Measurements from ENCODE around the gene DNER. TPM values are rescaled to one million over a fixed set of nuclear protein-coding genes. Genes with fewer than 3 reads are reported as not detected.
"Not testable (repeated sequence)": the region's sequence is repeated elsewhere in the genome, so short reads cannot be mapped to it uniquely, and the experiment has no call there.

The DNER gene
- total RNA-seq, 1 donor = not detected

GRCh38 chr2:229511524-229511923, 202.8 kb downstream of the DNER start:
- no peak for DNase-seq (ENCODE audit: low read depth in 2 of 3, low spot score in 2 of 3)

DNA sequence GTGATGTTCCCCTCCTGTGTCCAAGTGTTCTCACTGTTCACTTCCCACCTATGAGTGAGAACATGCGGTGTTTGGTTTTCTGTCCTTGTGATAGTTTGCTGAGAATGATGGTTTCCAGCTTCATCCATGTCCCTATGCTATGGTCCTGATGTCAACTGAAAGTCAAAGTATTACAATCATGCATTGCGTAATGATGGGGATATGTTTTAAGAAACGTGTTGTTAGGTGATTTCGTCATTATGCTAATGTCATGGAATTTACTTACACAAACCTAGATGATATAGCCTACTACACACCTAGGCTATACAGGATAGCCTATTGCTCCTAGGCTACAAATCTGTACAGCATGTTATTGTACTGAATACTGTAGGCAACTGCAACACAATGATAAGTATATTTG, 207.7 kb downstream of the DNER start:
- DNase-seq (ENCODE audit: low read depth in 2 of 3, low spot score in 2 of 3) = not testable (repeated sequence)

DNA sequence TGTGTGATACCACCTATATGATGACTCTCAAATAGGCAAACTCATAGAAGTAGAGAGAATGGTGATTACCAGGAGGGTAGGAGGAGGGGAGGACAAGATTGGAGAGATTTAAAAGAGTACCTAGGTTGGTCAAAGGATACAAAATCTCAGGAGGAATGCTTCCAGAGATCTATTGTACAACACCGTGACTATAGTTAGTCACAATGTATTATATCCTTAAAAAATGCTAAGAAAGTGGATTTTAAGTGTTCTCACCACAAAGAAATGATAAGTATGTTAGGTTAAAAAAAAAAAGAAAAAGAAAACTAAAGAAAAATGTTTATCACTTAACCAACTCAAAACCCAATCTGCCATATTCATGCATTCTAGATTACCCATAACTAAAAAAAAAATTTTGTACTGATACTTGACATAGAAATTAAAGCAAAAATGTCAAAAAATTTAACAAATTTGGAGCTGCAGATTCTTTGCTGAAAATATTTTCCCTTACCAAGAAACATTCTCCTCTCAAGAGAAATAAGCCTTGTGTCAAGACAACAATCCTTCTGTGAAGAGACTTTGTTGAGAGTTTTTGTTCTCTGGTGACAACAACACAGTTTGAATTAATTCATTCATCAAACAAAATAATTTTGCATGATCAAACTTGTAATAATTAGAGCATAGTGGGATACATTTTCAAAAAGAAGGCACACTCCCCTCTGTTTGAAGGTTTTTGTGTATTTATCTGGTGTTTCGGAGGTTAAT, 213.1 kb downstream of the DNER start:
- DNase-seq (ENCODE audit: low read depth in 2 of 3, low spot score in 2 of 3) = no peak

GRCh38 chr2:229492034-229492433, 222.3 kb downstream of the DNER start:
- no peak for DNase-seq (ENCODE audit: low read depth in 2 of 3, low spot score in 2 of 3)

- no peak for DNase-seq (ENCODE audit: low read depth in 2 of 3, low spot score in 2 of 3)
Observed at GRCh38 chr2:229490167-229490566, 224.2 kb downstream of the DNER start.

- no peak for DNase-seq (ENCODE audit: low read depth in 2 of 3, low spot score in 2 of 3)
Observed at GRCh38 chr2:229489016-229489415, 225.3 kb downstream of the DNER start.

- DNase-seq (ENCODE audit: low read depth in 2 of 3, low spot score in 2 of 3) = no peak
Observed at GRCh38 chr2:229488232-229488631, 226.1 kb downstream of the DNER start.

DNA sequence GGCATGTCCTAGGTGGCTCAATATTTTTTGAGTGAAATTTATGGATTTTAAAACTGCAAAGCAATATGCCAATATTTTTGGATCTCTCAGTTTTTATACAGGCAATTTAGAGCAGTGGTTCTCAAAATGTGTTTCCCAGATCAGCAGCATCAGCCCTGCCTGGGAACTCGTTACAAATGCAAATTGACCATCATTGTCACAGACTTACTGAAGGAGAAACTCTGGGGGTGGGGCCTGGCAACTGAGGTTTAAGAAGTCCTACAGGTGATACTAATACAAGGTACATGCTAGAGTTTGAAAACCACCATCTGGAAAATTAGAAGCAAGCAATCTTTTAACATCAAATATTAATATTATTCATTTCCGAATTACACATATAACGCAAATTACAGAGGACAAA, 227.7 kb downstream of the DNER start:
- DNase-seq (ENCODE audit: low read depth in 2 of 3, low spot score in 2 of 3) = no peak

GRCh38 chr2:229485857-229486256, 228.5 kb downstream of the DNER start:
- DNase-seq (ENCODE audit: low read depth in 2 of 3, low spot score in 2 of 3) = no peak

- no peak for DNase-seq (ENCODE audit: low read depth in 2 of 3, low spot score in 2 of 3)
Observed at GRCh38 chr2:229477269-229477755, 237.0 kb downstream of the DNER start.

- DNase-seq (ENCODE audit: low read depth in 2 of 3, low spot score in 2 of 3) = no peak
Observed at GRCh38 chr2:229475778-229476177, 238.6 kb downstream of the DNER start.

GRCh38 chr2:229474125-229474524, 240.2 kb downstream of the DNER start:
- DNase-seq (ENCODE audit: low read depth in 2 of 3, low spot score in 2 of 3) = no peak

DNA sequence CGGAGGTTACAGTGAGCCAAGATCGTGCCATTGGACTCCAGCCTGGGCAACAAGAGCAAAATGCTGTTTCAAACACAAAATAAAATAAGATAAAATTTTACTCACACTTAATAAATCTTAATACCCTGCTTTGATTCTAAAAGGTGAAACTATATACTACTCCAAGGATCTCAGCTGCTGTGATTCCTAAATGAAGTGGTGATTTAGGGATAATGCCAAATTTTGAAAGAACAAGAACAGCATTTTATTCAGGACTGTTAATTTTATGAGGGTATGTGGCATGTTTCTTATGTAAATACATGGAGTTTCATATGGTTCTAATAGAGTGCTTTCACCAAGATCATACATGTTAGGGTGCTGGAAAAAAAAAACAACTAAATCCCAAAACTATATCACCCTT, 243.6 kb downstream of the DNER start:
- no peak for DNase-seq (ENCODE audit: low read depth in 2 of 3, low spot score in 2 of 3)

GRCh38 chr2:229467783-229468182, 246.6 kb downstream of the DNER start:
- no peak for DNase-seq (ENCODE audit: low read depth in 2 of 3, low spot score in 2 of 3)

DNA sequence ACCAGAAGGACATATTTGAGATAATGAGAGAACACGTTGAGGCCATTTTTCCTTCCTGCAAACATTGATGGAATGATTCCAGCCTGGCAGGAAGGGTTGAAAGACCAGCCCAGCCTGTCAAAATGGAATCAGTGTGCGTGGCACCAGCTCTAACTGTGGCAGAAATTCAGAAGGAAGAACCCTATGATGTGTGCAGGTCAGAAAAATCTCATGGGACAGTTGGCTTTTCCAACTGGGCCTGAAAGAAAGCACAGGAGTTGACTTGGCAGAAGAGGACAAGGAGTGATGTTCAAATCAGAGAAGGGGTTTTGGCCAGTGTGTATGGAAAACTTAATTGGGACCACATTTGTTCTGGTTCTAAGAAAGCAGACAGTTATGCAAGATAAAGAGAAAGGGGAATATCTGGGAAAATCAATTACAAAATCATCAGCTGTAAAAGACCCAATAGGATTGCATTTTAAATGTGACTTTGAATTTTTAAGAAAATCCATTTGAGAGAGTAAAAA, 250.5 kb downstream of the DNER start:
- DNase-seq (ENCODE audit: low read depth in 2 of 3, low spot score in 2 of 3) = no peak

DNA sequence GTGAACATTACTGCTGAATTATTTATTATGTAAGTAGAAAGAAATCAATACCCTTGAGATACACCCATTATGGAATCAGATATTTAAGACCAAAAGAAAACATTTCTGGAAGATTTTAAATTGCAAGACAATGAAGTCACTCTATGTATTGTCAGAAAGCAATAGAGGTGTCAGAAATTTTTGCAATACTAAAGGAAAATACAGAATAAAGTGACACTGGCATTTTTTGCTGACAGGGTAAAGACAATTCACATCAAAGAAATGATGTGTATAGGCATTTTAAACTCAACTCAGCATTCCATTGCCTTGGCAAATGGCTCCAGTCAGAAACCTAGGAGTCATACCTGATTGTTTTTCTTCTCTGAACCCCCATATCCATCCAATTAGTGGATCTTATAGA, 252.2 kb downstream of the DNER start:
- DNase-seq (ENCODE audit: low read depth in 2 of 3, low spot score in 2 of 3) = no peak

- DNase-seq (ENCODE audit: low read depth in 2 of 3, low spot score in 2 of 3) = no peak
Observed at GRCh38 chr2:229456091-229456490, 258.3 kb downstream of the DNER start.

- no peak for DNase-seq (ENCODE audit: low read depth in 2 of 3, low spot score in 2 of 3)
Observed at GRCh38 chr2:229454934-229455631, 259.3 kb downstream of the DNER start.

GRCh38 chr2:229453230-229453629, 261.1 kb downstream of the DNER start:
- DNase-seq (ENCODE audit: low read depth in 2 of 3, low spot score in 2 of 3) = no peak

DNA sequence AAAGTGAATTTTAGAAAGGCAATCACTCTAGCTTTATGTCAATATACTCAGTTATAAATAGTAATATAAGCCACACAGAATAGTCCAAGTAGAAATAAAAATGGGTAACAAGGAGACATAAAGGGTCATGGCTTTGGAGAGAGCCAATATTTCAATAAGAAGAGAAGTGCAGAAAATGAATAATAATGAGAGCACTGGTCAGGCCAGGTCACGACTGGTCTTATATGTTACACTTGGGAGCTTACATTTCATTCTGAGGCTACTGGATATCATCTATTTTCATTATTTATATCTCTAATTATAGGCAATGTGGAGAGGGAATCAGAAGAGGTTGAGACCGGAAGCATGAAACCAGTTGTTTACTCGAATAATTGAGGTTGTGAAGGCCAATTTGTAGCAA, 262.5 kb downstream of the DNER start:
- no peak for DNase-seq (ENCODE audit: low read depth in 2 of 3, low spot score in 2 of 3)

DNA sequence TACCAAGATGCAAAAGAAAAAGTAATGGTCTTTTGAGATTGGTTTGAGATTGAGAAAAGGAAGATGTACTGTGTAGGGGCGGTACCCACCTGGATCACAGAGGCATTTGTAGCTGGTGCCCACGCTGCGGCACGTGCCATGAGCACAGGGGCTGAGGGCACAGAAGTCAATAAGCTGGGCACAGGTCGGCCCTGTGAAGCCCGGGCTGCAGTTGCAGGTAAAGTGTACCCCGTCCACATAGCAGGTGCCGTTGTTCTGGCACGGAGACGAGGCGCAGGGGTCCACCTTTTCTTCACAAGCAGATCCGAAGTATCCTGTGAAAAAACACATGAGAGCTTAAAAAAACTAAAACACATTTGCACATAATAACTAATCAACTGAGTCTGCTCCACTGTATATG, 267.1 kb downstream of the DNER start:
- no peak for DNase-seq (ENCODE audit: low read depth in 2 of 3, low spot score in 2 of 3)

DNA sequence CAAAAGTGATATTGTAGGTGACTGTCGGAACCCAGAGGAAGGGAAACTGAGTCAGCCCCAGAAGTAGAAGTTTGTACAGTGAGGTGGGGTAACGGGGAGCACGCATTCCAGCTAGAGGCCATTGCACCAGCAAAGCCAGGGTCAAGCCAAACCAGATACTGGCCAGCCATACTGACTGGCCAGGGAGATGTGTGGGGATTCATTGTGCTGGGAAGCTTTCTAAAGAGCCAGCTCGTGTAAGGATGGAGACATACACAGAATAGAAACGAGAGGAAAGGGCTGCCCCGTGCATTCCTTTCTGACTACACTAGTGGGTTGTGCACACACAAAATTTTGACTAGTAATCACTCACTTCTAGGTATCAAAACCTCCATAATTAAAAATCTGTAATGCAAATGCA, 268.0 kb downstream of the DNER start:
- DNase-seq (ENCODE audit: low read depth in 2 of 3, low spot score in 2 of 3) = no peak
